ENCODE data around the gene ZNF32. TPM values are rescaled to one million over a fixed set of nuclear protein-coding genes. Genes with fewer than 3 reads are reported as not detected.

ZNF32 gene
- total RNA-seq, result 29.4 TPM

GRCh38 chr10:43648398-43649184, at the start of gene ZNF32:
Gene ZNF32 (minus strand): TSS chr10:43648881. CDS start chr10:43646133, 2,748 bp downstream.
- DNase-seq, result peak; percentile 93

DNA sequence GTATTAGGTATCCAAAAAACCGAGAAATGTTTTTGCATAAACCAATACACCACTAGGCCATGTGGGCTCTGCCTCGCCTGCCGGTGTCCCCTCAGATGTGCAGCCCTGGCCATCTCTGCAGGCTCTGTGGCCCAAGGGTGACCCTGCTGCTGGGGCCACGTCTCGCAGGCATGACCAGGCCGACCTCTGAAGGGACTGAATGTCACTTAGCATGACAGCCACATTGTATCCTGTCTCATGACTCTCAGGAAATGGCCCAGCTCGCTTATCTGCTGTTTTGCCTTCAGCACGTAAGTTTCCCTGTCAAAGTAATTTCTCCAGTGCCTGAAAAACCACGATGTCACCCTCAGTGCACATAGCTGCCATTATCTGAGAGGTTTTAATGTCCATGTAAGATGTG, 49.5 kb upstream of the ZNF32 start:
- no peak for DNase-seq

GRCh38 chr10:43696909-43697483, 48.3 kb upstream of the ZNF32 start:
- DNase-seq, result no peak

DNA sequence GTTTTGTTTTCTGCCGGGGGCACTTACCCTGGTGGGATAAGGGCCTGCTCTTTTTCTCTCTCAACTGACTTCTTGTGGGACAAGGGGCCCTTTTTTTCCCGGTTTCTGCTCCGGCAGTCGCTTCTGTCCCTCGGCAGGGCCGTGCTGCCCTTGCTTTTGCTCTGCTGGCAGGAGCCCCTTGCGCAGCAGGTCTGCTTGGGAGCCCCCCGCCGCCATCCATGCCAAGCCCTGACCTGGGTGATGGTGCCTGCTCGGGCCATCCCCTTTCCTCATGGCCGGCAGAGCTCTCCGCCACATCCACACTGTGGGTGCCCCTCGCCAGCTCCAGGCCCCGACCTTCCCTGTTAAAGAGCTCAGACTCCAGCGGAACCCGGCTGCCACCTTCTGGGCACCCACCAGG, 47.0 kb upstream of the ZNF32 start:
- no peak for DNase-seq

GRCh38 chr10:43695321-43695720, 46.6 kb upstream of the ZNF32 start:
- DNase-seq, result no peak

DNA sequence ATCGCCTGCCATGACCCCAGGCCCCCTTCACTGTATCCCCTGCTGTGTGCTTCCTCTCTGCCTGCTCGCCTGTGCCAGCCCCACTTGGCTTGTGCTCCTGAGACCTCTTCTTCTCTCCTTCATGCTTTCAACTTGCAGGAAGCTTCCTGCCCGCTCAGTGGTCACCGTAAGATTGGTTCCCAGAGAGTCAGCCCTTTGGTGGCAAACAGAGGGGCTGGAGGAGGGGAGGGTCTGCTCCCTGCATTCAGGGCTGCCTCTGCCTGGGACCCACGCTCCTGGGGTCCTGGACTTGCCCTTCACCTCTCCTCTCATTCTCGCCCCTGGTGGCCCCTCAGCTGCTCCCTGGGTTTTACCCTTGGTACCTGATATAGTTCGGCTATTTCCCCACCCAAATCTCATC, 45.8 kb upstream of the ZNF32 start:
- DNase-seq, result no peak

- DNase-seq, result no peak
Measured at GRCh38 chr10:43693602-43694001, 44.9 kb upstream of the ZNF32 start.

DNA sequence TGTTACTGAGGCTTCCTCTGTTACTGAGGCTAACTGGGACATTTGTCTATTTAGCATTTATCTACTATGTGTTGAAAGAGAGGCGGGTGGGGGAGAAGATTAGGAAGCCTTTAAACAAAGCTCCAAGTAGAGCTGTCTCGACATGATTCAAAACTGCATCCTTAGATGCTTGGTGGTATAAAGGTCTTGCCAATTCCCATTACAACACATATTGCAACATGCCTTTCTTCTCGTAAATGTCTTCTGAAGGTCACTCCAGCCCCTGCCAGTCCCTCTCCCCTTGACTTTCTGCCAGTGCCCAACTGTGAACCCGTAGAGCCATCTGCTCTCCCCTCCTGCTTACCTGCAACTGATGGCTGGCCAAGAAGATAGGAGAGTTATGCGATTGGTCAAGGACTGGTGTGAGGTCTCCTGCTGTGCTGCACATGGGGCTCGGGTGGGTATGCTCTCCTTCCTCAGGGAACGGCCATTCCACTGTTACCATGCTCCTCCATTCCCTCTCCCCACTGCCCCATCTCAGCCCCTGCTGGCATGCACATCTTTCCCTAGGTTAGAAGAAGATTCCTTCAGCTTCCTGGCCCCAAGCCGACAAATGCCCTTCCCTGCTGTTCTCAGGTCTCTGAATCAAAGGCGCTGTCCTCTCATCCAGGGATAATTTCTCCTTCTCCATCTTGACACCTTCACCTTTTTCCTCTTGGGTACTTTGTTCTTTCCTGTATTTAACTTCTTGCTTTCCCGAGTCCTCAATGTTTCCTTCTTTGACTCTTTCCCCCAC, 43.6 kb upstream of the ZNF32 start:
- DNase-seq, result no peak

GRCh38 chr10:43691485-43691884, 42.8 kb upstream of the ZNF32 start:
- DNase-seq, result no peak

DNA sequence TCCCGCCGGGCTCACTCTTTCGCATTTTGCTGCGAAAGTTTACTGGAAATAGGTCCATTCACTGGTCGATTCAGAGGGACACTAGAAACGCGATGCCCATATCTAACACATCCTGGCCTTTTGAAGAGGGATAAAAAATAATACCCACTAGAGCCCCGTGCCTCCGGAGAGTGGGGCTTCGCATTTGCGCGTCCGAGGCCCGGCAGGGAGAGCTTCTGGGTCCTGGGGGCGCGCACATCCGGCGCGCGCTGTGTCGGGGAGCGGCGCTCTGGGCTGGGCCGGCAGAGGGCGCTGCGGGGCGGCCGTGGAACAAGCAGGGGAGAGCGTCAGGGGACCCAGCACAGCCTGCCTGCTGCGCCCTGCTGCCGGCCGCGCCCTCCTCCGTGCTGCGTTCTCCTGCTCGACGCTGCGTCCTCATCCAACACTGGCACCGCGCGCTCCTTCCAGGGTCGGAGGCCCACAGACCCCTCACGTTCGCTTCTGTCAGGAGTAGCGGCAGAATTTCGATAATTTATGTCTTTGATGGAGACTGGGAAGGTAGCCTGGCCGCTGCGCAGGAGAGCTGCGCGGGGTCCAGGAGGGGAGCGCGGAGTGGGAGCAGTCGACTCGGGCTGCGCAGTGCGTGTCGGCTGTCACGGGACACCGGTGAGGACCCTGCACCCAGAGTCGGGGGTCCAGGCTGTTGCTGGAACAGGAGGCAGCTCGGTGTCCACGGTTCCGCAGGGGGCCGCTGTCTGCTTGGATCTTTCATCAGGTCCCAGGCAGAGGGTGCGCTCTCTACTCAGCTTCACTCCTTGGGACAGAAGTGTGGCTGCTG, 41.5 kb upstream of the ZNF32 start:
- peak; percentile 93 for DNase-seq

GRCh38 chr10:43689618-43689954, 40.9 kb upstream of the ZNF32 start:
- DNase-seq, result peak; percentile 73

DNA sequence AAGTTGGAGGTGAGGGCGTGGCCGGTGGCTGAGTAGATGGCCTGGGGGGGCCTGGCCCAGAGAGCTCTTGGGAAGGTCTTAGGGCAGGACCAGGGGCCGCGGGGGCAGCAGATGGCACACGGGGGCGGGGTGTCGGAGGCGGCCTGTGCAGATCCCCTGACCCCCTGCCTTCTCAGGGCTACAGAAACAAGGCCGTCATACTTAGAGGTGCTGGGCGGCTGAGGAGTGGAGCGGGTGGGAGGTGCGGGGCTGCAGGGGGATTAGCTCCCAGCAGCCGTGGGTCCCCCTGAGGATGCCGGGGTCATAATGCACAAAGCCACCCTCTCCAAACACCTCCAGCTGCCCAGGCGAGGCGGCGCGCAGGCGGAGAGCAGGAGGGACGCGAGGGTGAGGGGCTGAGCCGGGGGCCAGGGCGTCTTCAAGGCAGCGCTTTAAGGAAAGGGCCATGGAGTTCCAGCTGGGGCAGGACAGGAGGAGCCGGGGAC, 40.4 kb upstream of the ZNF32 start:
- DNase-seq, result no peak

DNA sequence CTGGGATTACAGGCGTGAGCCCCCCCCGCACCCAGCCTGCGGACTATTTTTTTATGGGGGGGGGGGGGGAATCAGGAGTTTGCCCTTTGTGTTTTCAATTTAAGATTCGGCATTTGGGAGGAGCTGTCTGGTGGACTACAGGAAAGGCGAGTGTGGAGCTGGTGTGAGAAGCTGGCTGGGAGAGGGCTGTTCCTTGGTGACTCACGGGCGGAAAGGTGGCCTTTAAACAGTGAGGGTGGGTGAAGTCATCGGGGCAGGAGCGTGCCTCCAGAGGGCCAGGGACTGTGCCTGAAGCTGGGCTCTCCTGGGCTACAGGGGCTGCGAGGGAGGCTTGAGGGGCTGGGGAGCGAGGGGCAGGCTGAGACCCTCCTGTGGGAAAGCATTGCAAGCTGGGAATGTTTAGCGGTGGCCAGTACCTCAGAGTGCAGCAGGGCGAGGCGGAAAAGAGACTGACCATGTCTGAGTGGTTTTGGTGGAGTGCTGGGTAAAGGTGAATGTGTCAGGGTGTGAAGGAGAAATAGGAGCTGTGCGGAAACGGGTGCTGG, 39.7 kb upstream of the ZNF32 start:
- no peak for DNase-seq

DNA sequence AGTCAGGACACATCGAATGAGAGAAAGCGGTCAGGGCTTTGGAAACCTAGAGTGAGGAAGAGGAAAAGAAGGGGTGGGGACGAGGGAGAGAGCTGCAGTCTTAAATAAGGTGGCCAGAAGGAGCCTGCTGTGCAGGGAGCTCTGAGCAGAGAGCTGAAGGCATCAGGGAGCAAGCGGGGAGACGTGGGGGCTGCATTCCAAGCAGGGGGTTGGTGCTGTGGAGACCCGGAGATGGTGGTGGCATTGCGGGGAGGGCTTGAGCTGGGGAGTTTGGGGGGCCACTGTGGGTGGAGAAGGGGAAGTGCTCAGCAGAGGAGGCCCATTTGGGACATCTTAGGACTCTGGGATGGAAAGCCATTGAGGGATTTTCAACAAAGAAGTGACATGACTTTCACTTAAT, 38.7 kb upstream of the ZNF32 start:
- DNase-seq, result no peak

DNA sequence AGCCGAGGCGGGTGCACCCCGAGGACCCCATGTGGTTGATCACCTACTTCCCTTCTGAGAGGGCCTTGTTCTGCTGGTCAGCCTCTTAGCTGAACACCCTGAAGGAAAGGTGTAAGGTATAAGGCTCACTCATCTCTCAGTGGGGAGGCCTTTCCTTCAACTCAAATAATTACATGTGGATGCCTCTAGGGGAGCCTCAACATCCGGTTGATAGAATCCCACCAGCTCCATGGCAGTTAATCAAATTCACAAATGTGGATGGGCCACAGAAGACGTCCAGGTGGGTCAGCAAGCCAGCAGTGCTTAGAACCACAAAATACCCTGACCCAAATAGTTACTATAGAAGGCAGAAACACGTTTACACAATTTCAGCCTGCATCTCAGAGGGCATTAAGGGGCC, 37.7 kb upstream of the ZNF32 start:
- no peak for DNase-seq

GRCh38 chr10:43685744-43686143, 37.1 kb upstream of the ZNF32 start:
- DNase-seq, result no peak

DNA sequence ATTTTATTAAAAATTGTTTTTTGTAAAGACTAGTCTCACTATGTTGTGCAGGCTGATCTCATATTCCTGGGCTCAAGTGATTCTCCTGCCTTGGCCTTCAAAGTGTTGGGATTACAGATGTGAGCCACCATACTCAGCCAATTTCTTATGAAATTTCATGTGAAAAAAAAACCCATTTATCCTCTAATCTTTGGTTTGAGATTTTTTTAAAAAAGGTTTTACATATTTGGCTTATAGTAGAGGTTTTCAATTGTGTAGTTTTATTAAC, 35.5 kb upstream of the ZNF32 start:
- no peak for DNase-seq

- DNase-seq, result peak; percentile 35
Measured at GRCh38 chr10:43683451-43684291, 35.0 kb upstream of the ZNF32 start.

- DNase-seq, result no peak
Measured at GRCh38 chr10:43682956-43683355, 34.3 kb upstream of the ZNF32 start.

GRCh38 chr10:43681721-43682120, 33.0 kb upstream of the ZNF32 start:
- DNase-seq, result no peak

DNA sequence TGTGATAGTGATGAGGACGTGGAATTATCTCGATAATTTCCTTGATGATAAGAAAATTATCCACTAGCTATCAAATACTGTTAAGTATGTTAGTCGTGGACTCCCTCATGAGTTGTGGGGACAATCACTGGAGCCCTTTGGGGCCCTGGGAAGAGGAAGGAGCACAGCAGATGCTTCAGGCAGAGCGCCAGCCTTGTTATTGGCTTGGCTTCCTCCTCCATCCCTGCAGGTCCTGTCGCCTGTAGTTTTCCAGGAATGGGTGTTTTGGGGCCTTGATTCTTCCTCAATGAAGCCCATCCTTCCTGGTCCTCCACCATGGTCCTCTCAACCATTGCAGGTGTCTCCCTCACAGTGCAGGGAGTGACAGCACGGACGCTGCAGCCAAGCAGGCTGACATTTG, 32.5 kb upstream of the ZNF32 start:
- no peak for DNase-seq

- DNase-seq, result no peak
Measured at GRCh38 chr10:43680035-43680434, 31.4 kb upstream of the ZNF32 start.

Measured in tongue (tissue), 2 donors.